ENCODE results near the gene UNC13A.

UNC13A gene

GRCh38 chr19:17706750-17707181, 18.6 kb upstream of the UNC13A start:
- no peak for DNase-seq (ENCODE audit: low read depth in 3 of 3)

DNA sequence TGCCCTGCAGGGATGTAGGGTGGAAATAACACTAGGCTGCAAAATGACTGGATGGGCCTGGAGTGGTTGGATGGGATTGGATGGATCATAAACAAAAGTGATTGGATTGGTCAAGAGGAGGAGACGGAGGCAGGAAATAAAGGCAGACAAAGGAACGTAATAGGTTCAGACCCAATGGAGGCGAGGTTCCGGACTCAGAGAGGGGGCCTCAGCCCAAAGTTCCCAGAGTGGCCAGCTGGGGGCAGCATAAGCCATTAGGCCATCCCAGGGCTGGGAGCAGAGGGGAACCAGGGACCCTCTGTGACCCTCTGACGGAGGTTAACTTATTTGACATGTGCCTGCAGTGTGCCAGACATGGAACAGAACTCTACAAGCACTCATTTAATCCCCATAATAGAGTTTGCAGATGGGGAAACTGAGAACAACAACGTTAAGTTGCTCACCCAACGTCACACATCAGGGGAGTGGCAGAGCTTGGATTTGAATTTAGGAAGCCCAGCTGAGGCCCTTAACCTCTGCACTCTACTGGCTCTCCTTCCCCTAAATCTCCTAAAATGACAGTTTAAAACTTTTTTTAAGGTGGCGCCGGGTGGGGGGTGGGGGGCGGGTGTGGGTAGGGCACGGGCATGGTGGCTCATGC, 15.8 kb upstream of the UNC13A start:
- DNase-seq (ENCODE audit: low read depth in 3 of 3) = peak; percentile 54 to 70 (median 55)

DNA sequence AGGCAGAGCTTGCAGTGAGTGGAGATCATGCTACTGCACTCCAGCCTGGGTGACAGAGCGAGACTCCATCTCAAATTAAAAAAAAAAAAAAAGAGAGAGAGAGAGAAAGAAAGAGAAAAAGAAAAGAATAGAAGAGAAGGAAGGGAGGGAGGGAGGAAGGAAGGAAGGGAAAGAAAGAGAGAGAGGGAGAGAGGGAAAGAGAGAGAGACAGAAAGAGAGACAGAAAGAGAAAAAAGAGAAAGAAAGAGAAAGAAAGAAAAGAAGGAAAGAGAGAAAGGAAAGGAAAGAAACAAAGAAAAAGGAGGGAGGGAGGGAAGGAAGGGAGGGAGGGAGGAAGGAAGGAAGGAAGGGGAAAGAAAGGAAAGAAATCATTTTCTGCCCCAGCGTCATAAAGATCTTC, 7.0 kb upstream of the UNC13A start:
- DNase-seq (ENCODE audit: low read depth in 3 of 3) = no peak

GRCh38 chr19:17692566-17692965, 4.4 kb upstream of the UNC13A start:
- no peak for DNase-seq (ENCODE audit: low read depth in 3 of 3)

DNA sequence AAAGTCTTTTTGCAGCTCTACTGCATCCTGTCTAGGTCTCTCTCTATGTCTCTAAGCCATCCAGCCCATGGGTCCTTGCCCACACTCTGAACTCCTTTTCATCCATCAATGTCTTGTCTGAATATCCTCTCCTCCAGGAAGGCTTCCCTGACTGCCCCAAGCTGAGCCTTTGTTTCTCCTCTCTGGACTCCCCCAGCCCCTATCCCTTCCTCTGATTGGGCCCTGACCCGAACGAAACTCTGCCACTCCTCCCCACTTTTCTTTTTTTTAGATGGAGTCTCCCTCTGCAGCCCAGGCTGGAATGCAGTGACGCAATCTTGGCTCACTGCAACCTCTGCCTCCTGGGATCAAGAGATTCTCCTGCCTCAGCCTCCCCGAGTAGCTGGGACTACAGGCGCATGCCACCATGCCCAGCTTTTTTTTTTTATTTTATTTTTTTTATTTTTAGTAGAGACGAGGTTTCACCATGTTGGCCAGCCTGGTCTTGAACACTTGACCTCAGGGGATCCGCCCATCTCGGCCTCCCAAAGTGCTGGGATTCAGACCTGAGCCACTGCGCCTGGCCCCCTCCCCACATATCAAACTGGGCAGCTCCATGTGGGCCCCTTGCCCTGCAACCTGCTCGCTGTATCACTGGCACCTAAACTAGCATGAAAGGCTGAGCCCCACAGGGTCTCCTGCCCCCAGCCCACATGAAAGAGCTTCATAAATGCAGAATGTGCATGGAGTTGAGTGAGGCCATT, 870 bp upstream of the UNC13A start:
- no peak for DNase-seq (ENCODE audit: low read depth in 3 of 3)

GRCh38 chr19:17687141-17687856, 855 bp downstream of the UNC13A start:
- no peak for DNase-seq (ENCODE audit: low read depth in 3 of 3)

- DNase-seq (ENCODE audit: low read depth in 3 of 3) = no peak
Observed at GRCh38 chr19:17686592-17687024, 1.5 kb downstream of the UNC13A start.

- DNase-seq (ENCODE audit: low read depth in 3 of 3) = no peak
Observed at GRCh38 chr19:17686023-17686521, 2.1 kb downstream of the UNC13A start.

GRCh38 chr19:17685451-17686022, 2.6 kb downstream of the UNC13A start:
- no peak for DNase-seq (ENCODE audit: low read depth in 3 of 3)

DNA sequence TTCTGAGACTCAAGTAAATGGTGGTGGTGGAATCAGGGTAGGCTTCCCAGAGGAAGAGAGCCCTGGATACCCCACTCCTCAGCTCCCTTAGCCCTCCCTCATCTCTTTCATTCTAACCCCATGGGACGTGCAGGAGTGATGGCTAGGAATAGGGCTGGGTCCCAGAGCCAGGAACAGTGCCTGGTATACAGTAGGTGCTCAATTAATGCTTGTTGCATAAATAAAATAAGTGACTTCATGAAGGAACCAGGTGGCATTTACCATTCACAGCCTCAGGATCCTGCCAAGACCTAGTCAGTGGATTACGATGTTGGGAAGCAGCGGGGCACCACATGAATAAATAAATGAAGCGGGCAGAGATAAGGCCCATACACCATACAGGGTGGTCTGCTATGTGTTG, 3.9 kb downstream of the UNC13A start:
- DNase-seq (ENCODE audit: low read depth in 3 of 3) = no peak

DNA sequence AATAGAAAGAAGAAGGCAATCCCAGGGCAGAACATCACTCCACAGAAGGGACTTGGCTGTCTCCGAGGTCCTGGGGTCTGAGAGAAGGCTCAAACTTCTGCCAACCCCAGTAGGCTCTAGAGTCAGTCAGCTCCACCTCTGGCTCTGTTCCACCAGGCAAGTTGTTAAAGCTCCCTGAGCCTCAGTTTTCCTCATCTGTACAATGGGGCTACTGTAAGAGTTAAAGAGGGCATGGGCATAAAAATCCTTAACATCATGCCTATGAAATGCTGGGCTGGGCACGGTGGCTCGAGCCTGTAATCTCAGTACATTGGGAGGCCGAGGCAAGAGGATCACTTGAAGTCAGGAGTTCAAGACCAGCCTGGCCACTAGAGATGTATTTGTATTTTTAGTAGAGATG, 5.1 kb downstream of the UNC13A start:
- DNase-seq (ENCODE audit: low read depth in 3 of 3) = no peak

DNA sequence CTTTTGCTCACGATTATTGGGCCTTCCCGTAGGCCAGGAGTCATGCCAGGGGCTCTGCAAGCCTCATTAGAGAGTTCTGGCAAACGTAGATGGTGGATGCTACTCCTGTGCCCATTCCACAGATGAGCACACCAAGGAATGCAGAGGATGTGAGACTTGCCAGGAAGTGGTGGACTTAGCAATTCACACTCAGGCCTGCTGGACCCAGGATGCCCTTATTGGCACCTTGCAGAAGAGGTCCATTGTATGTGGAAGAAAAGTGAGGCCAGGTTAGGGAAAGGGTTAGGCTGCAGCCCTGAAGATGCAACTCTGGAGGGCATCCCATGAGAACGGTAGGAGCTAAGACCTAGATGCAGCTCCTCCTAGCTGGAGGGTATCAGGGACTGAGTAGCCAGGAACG, 5.9 kb downstream of the UNC13A start:
- no peak for DNase-seq (ENCODE audit: low read depth in 3 of 3)

DNA sequence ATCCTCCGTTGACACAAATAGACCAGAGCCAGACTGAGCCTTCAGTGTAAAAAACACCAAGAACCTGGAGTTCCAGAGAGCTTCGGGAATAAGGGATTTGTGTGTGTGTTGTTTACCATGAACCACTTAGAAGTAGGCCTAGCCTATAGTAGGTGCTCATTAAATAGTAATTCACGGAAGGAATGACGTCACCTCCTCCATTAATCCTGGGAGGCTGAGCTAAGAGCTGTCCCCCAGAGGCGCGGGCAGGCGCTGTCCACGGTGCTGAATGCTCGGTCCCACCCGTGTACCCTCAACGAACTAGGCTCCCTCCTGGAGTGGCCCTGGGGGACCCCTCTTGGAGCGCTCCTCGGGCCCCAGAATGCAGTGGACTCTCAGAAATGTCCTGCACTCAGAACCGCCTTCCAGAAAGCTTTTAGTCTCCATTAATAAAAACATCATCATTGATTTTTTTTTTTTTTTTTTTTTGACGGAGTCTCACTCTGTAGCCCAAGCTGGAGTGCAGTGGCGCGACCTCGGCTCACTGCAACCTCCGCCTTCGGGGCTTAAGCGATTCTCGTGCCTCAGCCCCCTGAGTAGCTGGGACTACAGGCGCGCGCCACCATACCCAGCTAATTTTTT, 6.5 kb downstream of the UNC13A start:
- DNase-seq (ENCODE audit: low read depth in 3 of 3) = peak in 1 of 3 experiments; percentile 21

GRCh38 chr19:17680230-17680722, 7.9 kb downstream of the UNC13A start:
- peak in 1 of 3 experiments; percentile 42 for DNase-seq (ENCODE audit: low read depth in 3 of 3)

- DNase-seq (ENCODE audit: low read depth in 3 of 3) = no peak
Observed at GRCh38 chr19:17679526-17680229, 8.5 kb downstream of the UNC13A start.

- DNase-seq (ENCODE audit: low read depth in 3 of 3) = no peak
Observed at GRCh38 chr19:17678836-17679235, 9.3 kb downstream of the UNC13A start.

DNA sequence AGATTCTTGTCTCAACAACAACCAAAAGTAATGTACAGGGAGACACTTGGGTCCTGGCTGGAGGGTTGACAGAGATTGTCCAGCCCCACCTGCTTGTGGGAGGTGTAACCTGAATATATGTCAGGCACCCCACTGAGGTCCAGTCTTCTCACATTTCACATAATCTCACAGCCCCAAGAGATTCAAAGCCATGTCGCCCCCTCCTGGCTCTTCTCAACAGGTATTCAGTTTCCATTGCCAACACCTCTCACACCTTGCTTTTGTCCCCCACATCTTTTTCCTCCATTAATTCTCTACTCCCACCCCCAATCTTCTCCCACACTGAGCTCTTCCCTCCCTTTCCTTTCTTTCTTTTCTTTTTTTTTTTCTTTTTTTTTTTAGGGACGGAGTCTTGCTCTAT, 11.2 kb downstream of the UNC13A start:
- DNase-seq (ENCODE audit: low read depth in 3 of 3) = no peak

- no peak for DNase-seq (ENCODE audit: low read depth in 3 of 3)
Observed at GRCh38 chr19:17676295-17676694, 11.9 kb downstream of the UNC13A start.

DNA sequence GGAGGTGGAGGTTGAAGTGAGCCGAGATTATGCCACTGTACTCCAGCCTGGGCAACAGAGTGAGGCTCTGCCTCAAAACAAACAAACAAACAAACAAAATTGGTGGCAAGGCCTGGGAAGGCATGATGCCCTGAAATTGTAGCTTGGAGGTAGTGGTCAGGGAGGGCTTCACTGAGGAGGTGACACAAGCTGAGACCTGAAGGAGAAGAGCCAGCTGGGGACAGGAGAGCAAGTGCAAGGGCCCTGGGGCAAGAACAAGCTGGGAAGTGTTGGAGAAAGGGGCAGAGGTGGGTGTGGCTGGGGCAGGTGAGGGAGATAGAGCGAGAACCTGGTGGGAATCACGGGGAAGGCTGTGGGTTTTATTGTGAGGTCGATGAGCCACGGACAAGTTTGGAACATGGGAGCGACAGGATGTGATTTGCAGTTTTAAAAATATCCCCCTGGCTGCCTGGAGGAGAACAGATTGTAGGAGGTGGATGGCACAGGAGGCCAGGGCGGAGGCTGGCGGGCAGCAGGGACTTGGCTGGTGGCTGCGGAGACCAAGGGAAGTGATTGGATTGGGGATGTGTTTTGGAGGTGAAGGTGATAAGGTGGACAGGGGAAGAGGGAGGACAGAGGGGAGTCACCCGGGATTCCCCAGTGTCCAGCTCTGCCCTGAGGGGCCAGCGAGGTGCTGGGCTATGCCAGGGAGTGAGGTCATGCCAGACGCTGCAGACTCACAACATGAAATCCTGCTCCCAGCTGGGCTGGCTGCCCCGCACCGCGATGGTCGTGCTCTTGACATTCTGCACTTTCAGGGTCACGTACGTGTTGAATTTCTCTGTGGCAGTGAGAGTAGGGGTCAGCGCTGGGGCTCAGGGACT, 14.0 kb downstream of the UNC13A start:
- no peak for DNase-seq (ENCODE audit: low read depth in 3 of 3)

GRCh38 chr19:17671906-17672305, 16.2 kb downstream of the UNC13A start:
- DNase-seq (ENCODE audit: low read depth in 3 of 3) = peak in 1 of 3 experiments; percentile 32
